RPMI7951 (cell line): ENCODE data around the gene DSN1. TPM values are rescaled to one million over a fixed set of nuclear protein-coding genes. Genes with fewer than 3 reads are reported as not detected.

Experiments
- DNase-seq: peaks from one replicate; pipeline ENCODE4 v3.0.0-alpha.2; 2012; ENCODE audit warnings: low read depth
- total RNA-seq: library from RNA; depleted of rRNA; stranded (reverse); fragments of >200 nt; shearing (Covaris generic); gene quantifications from 2 replicates; pipeline ENCODE4 v1.2.3, GENCODE V29; 2014

Gene DSN1
- total RNA-seq, 1 experiment from 2014 or later = 72.6 TPM

DNA sequence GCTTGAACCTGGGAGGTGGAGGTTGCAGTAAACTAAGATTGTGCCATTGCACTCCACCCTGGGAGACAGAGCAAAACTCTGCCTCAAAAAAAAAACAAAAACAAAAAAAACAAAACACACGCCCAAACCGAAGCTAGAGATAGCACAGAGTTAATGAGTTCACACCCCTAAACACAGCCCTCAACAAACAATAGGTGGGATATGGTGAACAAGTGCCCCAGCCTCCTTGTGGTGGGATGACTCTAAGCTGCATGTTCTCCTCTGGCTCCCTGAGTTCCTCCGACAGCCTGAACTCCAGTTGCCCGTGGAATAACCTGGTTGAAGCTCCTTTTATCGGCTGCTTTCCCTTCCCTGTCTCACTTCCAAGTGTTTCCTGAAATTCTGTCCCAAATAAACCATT is 22.1 kb upstream of the DSN1 start:
- DNase-seq = no peak

DNA sequence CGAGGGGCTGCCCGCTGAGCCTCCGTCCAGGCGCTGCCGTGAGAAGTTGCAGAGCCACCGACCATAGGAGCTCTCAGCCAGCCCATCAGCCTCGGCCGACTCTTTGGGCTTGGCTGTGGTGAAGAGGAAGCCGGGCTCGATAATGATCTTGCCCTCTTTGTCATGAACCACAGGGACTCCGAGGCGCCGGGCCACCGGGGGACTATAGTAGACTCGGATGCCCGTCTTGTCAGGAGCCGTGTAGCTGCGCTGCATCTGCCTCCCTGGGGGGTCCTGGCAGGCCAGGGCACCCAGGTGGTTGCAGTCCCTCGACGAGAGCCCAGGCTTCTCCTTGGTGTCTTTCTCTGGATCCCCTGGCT is 20.5 kb upstream of the DSN1 start:
- DNase-seq = no peak

DNA sequence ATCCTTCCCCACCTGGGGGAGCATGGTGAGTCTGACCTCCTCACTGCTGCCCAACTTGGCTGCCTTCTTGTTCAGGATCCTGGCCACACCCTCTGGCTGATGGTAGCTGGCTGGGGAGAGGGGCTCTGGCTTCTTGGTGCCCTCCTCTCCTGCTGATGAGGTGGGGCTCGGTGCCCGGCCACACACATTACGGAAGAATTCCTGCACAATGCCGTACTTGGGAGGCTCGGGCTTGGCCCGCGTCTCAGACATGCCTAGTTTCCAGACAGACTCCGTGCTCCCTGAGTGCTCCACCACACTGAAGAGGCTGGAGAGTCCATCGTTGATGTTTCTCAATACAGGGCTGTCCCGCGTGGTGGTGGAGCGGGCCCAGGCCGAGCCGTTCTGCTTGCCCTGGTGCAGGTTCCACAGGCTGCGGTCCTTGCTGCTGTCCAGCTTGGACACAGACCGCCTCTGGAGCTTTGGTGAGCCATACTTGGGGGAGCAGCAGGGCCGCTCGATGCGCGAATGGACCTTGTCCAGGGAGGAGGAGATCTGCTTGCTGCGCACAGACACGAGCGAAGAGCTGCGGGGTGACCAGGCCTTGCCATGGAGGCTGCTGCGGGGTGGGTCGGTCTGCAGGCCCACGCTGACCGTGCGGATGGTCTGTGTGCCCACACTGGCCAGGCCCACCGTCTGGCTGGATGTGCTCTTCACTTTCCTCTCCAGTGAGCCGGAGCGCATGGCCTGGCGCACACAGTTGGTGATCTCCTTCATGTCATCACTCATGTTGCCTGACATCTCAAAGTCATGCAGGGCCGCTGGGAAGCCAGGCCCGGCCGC is 19.9 kb upstream of the DSN1 start:
- no peak for DNase-seq

DNA sequence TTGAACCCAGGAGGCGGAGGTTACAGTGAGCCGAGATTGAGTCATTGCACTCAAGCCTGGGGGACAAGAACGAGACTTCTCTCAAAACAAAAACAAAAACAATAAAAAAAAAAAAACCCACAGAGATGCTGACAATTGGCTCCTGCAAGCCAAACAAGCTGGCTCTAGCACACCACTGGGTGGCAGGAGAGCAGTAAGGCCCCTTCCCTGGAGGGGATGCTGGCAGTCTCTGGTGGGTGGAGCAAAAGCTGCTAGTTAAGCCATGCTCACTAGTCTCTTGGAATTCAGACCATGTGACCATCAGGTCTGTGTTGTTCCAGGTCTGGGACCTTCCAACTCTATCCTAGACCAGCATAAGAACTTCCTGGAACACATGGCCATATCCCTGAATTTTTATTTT is 18.9 kb upstream of the DSN1 start:
- DNase-seq = peak; percentile 76

DNA sequence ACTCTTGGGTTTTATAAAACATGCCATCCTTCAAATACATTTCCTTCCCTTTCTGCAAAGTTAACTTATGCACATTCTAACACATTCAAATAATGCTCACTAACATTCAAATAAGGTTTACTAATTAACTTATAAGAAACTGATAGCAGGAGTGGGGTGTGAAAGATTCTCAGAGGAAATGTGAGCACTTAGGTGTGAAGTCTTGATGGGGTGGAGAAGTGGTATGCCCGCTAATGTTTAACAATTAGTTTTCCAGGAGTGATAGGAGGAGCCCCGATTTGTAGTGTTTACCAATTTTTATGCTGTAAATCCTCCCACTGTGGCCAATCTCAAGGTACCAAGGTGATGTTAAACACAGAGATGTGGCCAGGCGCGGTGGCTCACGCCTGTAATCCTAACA is 18.3 kb upstream of the DSN1 start:
- no peak for DNase-seq

DNA sequence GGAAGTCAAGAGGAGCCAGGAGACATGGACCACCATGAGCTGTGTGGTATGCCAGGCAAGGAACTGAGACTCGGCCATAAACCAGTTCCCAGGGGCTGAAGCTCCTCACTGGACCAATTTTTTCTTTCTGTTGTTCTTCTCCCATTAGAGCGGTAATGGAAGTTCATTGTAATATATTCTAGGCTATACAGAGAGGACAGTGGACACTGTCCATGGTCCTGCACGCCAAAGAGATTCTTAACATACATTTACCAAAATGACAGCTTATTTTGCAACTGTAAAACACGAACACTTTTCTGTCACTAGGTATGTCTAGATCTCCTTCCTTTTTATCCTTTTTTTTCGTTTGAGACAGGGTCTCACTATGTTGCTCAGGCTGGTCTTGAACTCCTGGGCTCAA is 13.1 kb upstream of the DSN1 start:
- DNase-seq = no peak

DNA sequence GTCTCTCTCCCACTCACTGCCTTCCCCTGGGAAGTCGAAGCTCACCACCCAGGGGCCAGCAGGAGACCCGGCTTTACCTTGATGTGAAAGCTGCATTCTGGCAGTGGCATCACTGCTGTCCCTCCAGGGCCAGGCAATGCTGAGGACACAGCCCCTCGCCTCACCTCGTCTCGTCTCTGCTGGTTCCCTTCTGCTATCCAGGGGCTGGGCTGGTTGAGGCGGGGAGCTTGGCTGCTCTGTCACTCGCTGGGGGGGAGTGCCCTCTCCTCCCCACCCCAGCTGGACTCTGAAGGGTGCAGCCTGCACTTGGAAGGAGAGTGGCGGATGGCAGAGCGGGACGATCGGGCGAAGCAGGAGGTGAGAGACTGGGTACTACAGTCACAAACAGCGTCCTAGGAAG is 12.7 kb upstream of the DSN1 start:
- no peak for DNase-seq

DNA sequence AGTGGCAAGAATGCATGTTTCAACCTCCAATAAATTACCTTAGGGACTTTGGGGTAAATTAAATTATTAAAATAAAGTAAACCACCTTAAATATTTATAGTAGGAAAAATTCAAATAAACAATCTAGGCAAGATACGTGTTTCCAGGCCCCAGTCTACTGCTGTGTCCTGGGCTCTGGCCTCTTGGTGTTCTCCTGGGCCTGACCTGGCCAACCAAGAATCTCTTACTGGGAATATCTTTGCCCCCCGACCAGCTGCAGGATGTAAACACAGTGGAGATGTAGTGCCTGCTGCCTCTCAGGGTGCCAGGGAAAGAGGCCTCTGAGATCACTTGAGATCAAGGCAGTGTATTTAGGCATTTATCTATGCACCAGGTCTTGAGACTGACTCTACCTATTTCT is 11.7 kb upstream of the DSN1 start:
- no peak for DNase-seq

DNA sequence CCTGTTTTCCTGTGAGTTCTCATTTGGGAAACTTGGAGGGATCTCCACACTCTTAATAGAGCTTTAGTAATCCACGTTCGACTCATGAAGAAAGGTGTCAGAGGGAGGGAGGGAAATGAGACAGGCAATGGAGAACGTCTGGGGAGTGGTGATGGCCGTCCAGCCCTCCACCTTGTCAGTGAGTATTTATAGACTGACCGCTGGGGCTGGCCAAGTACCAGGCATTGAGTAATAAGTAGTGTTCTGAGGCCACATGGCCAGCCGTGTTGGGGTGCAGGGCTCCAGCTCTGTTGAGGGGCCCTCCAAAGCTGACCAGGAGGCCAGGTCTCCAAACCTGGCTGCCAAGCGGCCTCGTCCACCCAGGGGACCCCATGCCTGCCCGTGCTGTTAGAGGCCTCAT is 11.3 kb upstream of the DSN1 start:
- DNase-seq = no peak

DNA sequence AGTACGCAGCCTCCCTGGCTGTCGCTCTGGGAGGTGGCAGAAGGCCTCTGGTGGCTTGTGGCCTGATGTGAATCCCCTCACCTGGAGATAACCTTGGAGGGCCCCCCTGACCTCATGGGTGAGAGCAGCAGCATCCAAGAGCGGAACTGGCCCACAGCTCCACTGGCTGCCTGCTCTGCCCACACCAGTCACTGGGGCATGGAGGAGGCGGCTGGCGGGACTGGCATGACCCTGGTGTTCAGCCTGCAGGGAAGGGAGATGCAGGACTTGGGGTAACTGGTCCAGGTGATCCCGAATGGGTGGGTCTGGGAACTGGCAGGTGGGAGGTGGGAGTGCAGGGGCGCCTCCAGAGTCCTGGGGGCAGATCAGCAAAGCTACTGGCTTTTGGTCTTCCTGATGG is 10.6 kb upstream of the DSN1 start:
- DNase-seq = no peak

DNA sequence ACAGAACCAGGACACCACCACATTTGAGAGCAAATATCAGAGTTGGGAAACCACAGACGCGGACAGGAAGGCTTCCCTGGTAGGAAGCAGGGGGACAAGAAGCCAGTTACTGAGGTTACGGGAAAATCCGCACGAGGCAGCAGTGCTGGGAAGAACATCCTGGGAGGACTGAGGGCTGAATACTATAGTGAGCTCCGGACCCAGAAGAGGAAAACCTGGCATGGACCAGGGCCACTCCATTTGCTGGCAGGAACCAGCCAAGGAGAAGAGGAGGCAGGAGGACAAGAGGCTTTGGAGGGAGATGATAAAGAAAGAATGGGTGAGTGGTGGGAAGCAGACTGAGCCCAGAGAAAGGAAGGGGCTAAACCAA is 6.1 kb upstream of the DSN1 start:
- no peak for DNase-seq

DNA sequence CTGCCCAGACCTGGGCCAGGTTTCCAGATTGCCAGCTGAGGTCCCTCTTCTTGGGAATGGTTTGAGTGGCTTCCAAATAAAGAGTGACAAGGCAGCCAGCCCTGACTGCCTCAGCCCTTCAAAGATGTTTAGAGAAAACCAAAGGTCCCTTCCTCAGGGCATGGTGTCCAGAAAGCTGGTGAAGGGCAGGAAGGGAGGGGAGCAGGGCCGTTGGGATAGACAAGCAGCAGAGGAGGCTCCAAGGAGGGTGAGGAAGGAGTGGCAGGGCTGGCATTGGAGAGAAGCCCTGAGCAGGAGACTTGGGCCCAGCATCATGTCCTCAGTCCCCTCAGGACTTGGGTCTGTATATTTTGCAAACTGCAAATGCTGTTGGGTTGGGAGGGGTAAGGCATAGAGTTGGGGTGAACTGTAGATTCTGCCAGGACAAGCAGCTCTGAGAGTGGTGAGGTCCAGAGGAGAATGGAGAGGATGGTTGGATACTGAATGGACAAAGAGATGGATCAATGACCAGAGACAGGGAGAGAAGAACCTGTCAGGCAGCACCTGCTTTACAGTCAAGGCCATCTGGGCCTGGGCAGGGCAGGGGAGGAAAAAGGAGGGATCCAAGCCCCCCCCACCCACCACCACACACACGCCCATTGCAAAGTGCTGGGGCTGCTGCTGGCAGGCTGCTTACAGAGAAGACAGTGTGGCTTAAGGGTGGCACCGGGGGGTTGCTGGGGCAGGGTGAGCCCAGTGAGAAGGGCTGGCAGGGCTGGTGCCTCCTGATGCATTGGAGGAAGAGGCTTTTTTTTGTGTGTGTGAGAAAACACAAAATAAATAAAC is 5.5 kb upstream of the DSN1 start:
- DNase-seq = no peak

DNA sequence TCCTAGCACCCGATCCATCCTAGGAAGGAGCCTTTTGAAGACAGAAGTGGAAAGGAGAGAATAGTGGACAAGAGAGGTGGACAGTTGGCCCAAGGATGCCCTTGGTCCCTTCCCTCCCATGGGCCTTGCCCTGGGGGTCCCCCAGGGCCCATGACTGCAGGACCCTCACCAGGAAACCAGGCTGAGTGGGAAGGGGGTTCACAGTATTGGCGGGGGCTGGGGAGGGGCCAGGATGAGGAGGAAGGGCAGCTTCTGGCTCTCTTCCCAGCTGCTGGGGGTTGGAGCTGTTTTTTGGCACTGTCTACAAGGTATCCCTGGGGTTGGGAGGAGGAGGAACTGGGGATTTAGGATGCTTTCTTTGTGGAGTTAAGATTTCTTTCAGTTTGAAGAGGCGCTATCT is 4.0 kb upstream of the DSN1 start:
- DNase-seq = no peak

DNA sequence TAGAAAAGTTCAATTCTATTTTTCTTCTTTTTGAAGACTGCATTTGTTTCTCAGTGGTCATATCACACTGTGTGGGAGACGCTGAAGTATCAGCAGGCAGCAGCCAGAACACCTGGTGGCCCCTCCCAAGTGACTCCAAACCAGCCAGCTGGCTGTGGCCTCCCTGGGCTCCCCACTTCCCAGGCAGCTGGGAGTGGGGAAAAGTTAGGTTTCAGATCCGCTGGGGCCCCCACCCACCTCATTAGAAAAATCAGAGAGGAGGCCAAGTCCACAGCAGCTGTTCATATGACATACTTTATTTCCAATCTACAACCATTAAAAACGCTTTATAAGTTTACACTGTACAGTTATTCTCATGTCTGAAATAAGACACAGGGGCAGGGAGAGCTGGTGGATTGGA is 3.6 kb upstream of the DSN1 start:
- DNase-seq = no peak

DNA sequence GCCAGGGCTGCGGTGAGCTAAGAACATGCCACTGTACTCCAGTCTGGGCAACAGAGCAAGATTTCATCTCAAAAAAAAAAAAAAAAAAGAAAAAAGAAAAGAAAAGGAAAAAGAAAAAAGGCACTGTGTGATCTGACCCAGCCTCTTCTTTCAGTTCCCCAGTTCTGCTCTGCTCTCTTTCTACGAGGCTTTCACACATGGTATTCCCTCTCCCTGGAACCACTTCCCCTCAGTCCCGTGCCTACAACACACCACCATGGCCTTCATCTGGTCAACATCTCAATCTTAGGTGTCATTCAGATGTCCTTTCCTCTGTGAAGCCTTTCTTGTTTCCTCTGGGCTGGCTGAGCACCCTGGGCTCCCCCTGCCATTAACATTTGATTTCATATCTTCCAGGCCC is 2.3 kb upstream of the DSN1 start:
- no peak for DNase-seq

DNA sequence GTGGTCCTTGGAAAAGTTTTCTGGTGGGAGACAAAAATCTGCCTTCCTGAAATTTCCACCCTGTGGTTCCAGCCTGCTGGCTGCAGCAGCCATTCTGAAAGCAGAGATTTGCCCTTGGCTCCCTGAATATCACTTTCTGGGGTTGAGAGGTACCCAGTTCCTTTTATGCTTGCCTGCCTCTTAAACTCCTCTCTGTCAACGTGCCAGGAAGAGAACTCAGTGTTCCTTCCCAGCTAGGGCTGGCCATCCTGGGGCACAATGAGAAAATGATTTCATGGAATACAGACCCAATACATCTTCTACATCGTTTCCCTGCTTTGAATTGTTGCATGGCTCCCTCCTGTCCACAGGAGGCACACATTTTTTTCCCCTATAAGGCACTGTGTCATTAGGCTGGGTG is 1.6 kb upstream of the DSN1 start:
- peak; percentile 24 for DNase-seq

DNA sequence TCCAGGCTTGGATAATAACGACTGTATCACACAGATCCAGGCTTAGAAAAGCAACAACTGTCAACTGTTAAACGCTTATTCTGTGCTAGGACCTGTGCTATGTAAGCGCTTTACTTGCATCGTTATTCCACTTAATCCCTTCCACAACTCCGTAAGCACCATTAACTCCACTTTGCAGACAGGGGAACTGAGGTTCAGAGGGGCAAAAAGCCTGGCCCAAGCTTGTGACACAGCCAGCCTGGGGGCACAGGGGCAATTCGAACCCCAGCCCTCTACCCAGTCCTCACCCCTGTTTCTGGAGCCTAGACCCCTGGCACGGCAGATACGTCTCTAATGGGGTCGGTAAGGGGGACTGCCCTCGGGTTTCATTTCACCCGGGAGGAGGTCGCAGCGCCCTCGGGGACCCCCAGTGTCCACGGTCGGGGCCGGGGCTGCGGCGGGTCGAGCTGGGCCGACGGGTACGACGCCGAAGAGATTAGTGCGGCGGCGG is 411 bp downstream of the DSN1 start:
- DNase-seq = peak; percentile 15

DNA sequence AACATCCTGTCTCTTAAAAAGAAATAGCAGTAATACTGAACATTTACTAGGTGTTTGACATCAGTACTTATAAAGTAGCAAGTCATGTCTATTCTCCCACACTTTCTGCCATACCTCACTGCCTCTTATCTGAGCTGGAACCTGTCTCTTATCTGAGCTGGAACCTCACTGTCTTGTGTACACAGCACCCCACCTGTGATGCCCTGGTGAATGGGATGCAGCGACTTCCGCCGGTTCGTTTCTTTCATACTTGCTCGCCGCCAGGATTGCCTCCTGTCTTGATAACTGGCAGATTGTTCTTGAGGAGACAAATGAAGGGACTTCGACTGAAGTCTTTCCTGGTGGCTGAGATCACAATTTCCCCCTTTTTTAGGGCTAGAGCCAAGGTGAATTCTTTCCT is 2.9 kb downstream of the DSN1 start:
- no peak for DNase-seq

DNA sequence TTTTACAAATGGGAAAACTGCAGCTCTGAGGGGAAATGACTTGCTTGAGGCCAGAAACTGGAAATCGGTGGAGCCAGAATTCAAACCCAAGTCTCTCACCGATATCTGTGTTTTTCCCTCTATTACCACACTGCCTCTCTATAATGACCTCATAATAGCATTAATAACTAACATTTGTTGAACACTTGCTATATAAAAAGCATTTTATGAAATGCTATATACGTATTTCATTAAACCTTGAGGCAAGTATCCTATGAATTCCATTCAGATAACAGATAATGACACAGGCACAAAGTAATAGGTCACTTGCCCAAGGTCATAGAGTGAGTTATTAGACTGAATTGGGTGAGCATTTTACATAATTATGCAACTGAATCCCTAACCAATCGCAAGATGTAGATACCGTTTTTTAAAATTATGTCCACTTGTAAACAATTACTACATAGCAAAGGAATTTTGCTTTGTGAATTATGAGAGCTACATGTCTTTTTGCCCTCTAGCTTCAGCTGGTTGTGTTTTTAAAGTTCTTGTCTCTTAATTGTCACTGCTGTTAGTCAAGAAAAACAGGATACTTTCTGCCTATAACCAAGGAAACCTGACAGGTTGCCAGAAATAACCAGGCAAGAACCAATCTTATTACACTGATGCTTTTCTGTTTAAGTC is 4.7 kb downstream of the DSN1 start:
- no peak for DNase-seq

DNA sequence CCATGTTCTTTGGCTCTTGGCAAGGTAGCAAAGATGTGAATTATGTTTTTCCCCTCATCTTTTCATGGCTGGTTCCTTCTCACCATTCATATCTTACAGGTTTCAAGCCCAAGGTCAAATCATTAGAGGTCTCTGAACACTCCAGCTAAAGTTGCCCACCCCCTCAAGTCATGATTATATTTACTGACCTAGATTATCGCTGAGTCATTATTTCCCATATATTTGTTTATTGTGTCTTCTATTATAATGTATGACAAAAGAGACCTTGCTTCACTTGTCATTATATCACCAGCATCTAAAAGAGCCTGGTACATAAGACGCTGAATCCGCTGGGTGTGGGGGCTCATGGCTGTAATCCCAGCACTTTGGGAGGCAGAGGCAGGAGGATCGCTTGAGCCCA is 12.4 kb downstream of the DSN1 start:
- no peak for DNase-seq

DNA sequence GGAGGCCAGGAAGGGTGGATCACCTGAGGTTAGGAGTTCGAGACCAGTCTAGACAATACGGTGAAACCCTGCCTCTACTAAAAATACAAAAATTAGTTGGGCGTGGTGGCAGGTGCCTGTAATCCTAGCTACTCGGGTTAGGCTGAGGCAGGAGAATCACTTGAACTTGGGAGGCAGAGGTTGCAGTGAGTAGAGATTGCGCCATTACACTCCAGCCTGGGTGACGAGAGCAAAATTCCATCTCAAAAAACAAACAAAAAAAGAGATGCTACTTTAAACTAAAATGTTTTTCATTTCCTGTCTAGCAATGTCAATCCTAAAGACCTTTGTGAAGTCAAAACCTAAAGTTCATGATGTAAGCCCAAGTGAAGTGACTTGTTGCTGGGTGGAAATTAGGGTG is 12.9 kb downstream of the DSN1 start:
- no peak for DNase-seq

DNA sequence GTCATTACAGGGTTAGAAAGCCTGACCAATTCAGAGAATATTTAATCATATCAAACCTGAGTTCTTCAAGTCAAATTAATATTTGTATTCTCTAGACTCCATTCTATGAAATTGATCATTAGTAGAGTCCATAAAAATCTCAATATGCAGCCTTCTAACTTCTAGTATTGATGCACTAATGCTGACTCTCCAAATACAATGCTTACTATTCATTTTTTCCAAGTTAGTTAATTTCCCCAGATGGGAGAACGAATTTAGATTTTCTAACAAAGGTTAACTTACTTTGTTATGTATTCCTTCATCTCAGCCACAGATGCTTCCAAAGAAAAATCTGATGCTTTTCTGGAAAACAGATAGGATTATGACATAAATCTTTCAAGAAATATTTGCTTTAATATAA is 15.3 kb downstream of the DSN1 start:
- no peak for DNase-seq

DNA sequence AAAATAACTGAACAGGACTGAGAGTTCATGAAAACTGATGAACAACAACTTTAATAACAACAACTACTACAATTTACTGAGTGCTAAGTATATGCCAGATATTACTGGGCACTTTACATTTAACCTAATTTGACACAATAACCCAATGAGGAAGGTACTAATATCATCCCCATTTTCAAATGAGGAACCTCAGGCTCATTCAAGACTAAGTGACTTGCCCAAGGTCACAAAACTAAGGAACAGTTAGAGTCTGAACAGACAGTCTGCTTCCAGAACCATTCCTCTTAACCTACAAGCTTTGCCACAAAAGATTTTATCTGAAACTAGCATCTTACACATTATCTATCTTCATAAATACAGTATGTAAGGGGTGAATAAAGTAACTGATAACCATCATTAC is 17.1 kb downstream of the DSN1 start:
- no peak for DNase-seq
